Kidney (tissue), 14 donors: ENCODE measurements around the gene NRG3. TPM values are rescaled to one million over a fixed set of nuclear protein-coding genes. Genes with fewer than 3 reads are reported as not detected.

Experiments used
- DNase-seq, 5 donors: peaks; one replicate each; pipeline ENCODE4 v3.0.0-alpha.2; 2013 to 2020
- FAIRE-seq: peaks from 2 replicates; lab custom pipeline; 2012; peaks lifted over from hg19 to GRCh38; lab: Jason Lieb, UNC
- H3K27ac ChIP-seq, 2 donors: one replicate each; pipeline ENCODE4 v1.7.0; 2013; ENCODE audit warnings: low read depth in 2 of 2, low read length in 2 of 2, inconsistent platforms in 1 of 2
- H3K27me3 ChIP-seq: one replicate; pipeline ENCODE4 v1.7.1; 2013; ENCODE audit warnings: low read length, inconsistent platforms; ENCODE audit not compliant: control insufficient read depth, insufficient read depth
- H3K36me3 ChIP-seq, 3 donors: one replicate each; pipeline versions ENCODE4 v1.7.0 to v1.7.1; 2013; ENCODE audit warnings: low read length in 3 of 3, control low read depth in 1 of 3, inconsistent platforms in 1 of 3; ENCODE audit not compliant: insufficient read depth in 3 of 3, control insufficient read depth in 2 of 3
- H3K4me1 ChIP-seq, 3 donors: one replicate each; pipeline versions ENCODE4 v1.7.0 to v1.7.1; 2013; ENCODE audit warnings: low read length in 3 of 3, inconsistent platforms in 1 of 3, low read depth in 1 of 3; ENCODE audit not compliant: control insufficient read depth in 2 of 3, insufficient read depth in 2 of 3
- H3K4me3 ChIP-seq, 3 donors: one replicate each; pipeline versions ENCODE4 v1.7.0 to v1.8.1; 2013; ENCODE audit warnings: low read length in 3 of 3, control low read depth in 1 of 3, inconsistent platforms in 1 of 3
- H3K9ac ChIP-seq, 3 donors: one replicate each; pipeline versions ENCODE4 v1.7.0 to v1.7.1; 2013; ENCODE audit warnings: low read length in 3 of 3, control low read depth in 1 of 3, inconsistent platforms in 1 of 3
- H3K9me3 ChIP-seq, 3 donors: one replicate each; pipeline versions ENCODE4 v1.7.0 to v1.7.1; 2013; ENCODE audit warnings: low read length in 3 of 3, control low read depth in 1 of 3, inconsistent platforms in 1 of 3; ENCODE audit not compliant: control insufficient read depth in 2 of 3, insufficient read depth in 1 of 3
- intact Hi-C: fragments of 100-400 bp; cut with DNase I; formaldehyde crosslinking; loops from one replicate; pipeline ENCODE4 v1.11.1; 2022
- polyA plus RNA-seq: library from polyadenylated mRNA; stranded (reverse); fragments of 350-450 nt; fragmentation: Illumina TruSeq; extraction: RNeasy Lipid Tissue Mini Kit (QIAGEN cat#74804); gene quantifications from one replicate; pipeline ENCODE4 v1.2.3, GENCODE V29; 2014; ENCODE audit warnings: low read depth, low replicate concordance; ENCODE audit not compliant: insufficient read depth
- total RNA-seq: library from RNA; stranded (reverse); fragmentation: NEBNext Ultra II Directional; extraction: Animal tissue kit (Norgen Biotek cat#: 25700); gene quantifications from one replicate; pipeline ENCODE4 v1.2.1, GENCODE V29; 2021
- TF ChIP-seq, protein P1 (sequence below): IDR thresholded peaks from 3 replicates; pipeline ENCODE4 v1.5.1; 2012; ENCODE audit warnings: mild to moderate bottlenecking, moderate library complexity, borderline replicate concordance; ENCODE audit not compliant: insufficient read depth; ENCODE audit errors: extremely low read depth
- donor health status: control.
- donor health status: control.
- donor health status: control.
- donor health status: control.
- donor health status: control.
- donor health status: DM: yes; HTN: yes; CAD: no.
- donor health status: Normal renal cell carcinoma (clear cell type).

Gene NRG3
- total and polyA plus RNA-seq, 2 donors from 2014 or later: 0.62 to 5.4 TPM

DNA sequence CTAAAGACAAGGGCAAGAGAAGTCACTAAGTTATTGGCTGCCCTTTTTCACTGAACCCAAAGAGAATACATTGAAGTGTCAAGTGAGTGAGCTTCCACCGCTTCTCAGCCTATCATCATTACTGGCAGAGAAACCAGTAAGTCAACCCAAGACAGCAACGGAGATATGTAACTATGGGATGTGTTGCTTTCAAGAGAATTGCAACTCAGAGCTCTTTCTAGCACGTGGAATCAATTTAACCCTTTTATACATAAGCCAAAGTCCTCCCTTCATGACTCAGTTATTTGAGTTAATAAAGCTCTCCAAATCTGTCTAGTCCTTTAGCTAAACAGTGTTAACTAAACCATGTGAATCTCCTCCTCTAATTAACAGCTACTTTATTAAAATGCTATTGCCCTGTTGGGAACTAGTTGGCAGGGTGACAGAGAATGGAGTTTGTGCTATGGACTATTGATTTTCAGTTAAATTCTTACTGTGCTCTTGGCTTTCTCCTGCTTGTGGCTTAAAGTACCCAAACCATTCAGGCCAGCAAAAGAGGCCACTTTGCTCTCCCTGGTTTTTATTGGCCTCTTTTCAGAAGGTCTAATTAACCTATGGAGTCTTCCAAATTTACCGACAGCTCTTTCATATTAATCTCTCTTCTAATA, 287.7 kb downstream of the NRG3 start:
- H3K9me3 ChIP-seq: no peaks in the 10 kb centered on the region
- no peaks in the 10 kb centered on the region for H3K36me3 ChIP-seq
- no peak overlapping the region for H3K9ac ChIP-seq
- no peak for FAIRE-seq
- intact Hi-C loops: no loop called here
- H3K4me3 ChIP-seq: no peak overlapping the region
- DNase-seq: no peak
- no peak overlapping the region for H3K27ac ChIP-seq
- TF ChIP-seq, protein P1, sequence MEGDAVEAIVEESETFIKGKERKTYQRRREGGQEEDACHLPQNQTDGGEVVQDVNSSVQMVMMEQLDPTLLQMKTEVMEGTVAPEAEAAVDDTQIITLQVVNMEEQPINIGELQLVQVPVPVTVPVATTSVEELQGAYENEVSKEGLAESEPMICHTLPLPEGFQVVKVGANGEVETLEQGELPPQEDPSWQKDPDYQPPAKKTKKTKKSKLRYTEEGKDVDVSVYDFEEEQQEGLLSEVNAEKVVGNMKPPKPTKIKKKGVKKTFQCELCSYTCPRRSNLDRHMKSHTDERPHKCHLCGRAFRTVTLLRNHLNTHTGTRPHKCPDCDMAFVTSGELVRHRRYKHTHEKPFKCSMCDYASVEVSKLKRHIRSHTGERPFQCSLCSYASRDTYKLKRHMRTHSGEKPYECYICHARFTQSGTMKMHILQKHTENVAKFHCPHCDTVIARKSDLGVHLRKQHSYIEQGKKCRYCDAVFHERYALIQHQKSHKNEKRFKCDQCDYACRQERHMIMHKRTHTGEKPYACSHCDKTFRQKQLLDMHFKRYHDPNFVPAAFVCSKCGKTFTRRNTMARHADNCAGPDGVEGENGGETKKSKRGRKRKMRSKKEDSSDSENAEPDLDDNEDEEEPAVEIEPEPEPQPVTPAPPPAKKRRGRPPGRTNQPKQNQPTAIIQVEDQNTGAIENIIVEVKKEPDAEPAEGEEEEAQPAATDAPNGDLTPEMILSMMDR: no peak
- no peaks in the 10 kb centered on the region for H3K27me3 ChIP-seq
- no peaks in the 10 kb centered on the region for H3K4me1 ChIP-seq

DNA sequence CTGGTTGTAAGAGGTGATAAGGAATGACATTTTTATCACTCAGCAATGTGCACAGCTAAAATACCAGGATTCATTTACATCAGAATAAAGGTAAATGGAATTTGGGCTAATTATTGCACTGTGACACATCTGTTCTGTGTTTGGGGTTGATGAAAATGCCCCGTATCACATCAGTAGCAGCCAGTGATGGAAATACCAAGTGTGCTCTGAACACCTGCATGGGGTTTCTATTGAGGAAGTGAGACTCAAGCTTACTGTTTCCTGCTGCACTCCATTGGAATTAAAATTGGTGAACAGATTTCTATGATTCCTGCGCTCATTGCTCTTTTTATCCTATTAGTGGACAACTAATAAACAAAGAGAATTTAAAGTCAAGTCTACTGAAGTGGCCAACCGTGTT, 296.9 kb downstream of the NRG3 start:
- no peak for FAIRE-seq
- no peak for DNase-seq
- TF ChIP-seq, protein P1: no peak
- intact Hi-C loops: no loop called here
- Histone ChIP-seq H3K4me1 (no peaks in the 10 kb centered on the region), H3K4me3 (no peak overlapping the region), H3K9ac (no peak overlapping the region), H3K27ac (no peak overlapping the region), H3K36me3 (no peaks in the 10 kb centered on the region), H3K9me3 (no peaks in the 10 kb centered on the region), H3K27me3 (no peaks in the 10 kb centered on the region)

DNA sequence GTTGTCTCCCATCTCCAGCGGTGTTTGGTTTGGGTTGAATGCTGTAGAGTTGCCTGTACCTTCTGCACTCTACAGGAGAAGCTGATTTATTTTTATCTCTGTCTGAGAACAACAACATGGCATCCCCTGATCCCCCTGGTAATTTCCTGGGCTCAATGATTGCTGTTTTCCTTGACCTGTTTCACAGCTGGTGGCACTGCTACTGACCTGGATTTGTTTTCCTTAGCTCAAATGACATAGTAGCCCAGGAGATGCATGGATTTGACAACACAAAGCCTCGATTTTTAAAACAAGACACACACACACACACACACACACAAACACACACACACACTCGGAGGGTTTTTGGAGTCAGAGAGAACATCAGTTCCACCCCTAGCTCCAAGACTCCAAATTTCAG, 301.6 kb downstream of the NRG3 start:
- intact Hi-C loops: no loop called here
- Histone ChIP-seq H3K9me3 (no peaks in the 10 kb centered on the region), H3K4me3 (no peak overlapping the region), H3K36me3 (no peaks in the 10 kb centered on the region), H3K27ac (no peak overlapping the region), H3K9ac (no peak overlapping the region), H3K4me1 (no peaks in the 10 kb centered on the region), H3K27me3 (no peaks in the 10 kb centered on the region)
- TF ChIP-seq, protein P1: no peak
- DNase-seq: peak in 4 of 5 donors; percentile 57 to 85 (median 73)
- no peak for FAIRE-seq
